ENCODE measurements around the gene ENO1. TPM values are rescaled to one million over a fixed set of nuclear protein-coding genes. Genes with fewer than 3 reads are reported as not detected.

ENO1 gene
- total and polyA plus RNA-seq, 9 of the 15 experiments (the other 6 are each of a cell fraction or from before 2014, with no cell fraction given) = 2,249 to 7,472 (median 2,868) TPM

DNA sequence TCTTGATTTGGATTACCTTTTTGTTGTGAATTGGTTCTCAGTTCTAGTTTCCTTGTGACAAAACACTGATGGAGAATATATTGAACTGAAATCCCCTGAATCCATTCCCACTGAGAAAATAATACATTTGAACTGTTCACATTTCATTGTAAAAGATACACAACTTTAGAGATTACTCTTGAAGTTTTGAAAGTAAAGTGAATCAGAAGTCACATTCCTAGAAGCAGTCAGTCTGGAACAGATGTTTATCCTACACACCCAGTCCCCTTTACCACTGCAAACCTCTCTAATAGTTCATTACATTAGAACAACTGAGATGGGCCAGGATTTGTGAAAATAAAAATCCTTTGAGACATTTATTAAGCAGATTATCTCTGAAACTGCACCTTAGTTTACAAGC, 64.5 kb downstream of the ENO1 start (continued):
- TF ChIP-seq, protein P1, sequence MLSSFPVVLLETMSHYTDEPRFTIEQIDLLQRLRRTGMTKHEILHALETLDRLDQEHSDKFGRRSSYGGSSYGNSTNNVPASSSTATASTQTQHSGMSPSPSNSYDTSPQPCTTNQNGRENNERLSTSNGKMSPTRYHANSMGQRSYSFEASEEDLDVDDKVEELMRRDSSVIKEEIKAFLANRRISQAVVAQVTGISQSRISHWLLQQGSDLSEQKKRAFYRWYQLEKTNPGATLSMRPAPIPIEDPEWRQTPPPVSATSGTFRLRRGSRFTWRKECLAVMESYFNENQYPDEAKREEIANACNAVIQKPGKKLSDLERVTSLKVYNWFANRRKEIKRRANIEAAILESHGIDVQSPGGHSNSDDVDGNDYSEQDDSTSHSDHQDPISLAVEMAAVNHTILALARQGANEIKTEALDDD (IDR thresholded peaks at IDR 0.05) = no peak; the same call in 1 of the 2 replicates
- TF ChIP-seq ZNF165 (CRISPR knock-in tag; IDR thresholded peaks at IDR 0.05; ENCODE audit: borderline replicate concordance) = no peak
- TF ChIP-seq SRF (CRISPR knock-in tag; IDR thresholded peaks at IDR 0.05) = no peak
- TF ChIP-seq HSF4 (CRISPR knock-in tag; IDR thresholded peaks at IDR 0.05; ENCODE audit: borderline replicate concordance) = no peak
- no peak for TF ChIP-seq ZNF384 (IDR thresholded peaks at IDR 0.05; ENCODE audit: low read depth, low read length)
- peak; percentile 24; the same call in 1 of the 2 replicates for TF ChIP-seq STAT5A (IDR thresholded peaks at IDR 0.05; ENCODE audit: borderline replicate concordance, low read length)
- TF ChIP-seq, protein P2, sequence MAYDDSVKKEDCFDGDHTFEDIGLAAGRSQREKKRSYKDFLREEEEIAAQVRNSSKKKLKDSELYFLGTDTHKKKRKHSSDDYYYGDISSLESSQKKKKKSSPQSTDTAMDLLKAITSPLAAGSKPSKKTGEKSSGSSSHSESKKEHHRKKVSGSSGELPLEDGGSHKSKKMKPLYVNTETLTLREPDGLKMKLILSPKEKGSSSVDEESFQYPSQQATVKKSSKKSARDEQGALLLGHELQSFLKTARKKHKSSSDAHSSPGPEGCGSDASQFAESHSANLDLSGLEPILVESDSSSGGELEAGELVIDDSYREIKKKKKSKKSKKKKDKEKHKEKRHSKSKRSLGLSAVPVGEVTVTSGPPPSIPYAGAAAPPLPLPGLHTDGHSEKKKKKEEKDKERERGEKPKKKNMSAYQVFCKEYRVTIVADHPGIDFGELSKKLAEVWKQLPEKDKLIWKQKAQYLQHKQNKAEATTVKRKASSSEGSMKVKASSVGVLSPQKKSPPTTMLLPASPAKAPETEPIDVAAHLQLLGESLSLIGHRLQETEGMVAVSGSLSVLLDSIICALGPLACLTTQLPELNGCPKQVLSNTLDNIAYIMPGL (CRISPR knock-in tag; IDR thresholded peaks at IDR 0.05) = no peak
- no peak for TF ChIP-seq GATA2 (CRISPR knock-in tag; IDR thresholded peaks at IDR 0.05)
- TF ChIP-seq TARDBP (IDR thresholded peaks at IDR 0.05) = no peak
- TF ChIP-seq TAF9B (IDR thresholded peaks at IDR 0.05; ENCODE audit: partially characterized antibody) = no peak
- no peak for TF ChIP-seq ZNF57 (CRISPR knock-in tag; IDR thresholded peaks at IDR 0.05)
- TF ChIP-seq, protein P3, sequence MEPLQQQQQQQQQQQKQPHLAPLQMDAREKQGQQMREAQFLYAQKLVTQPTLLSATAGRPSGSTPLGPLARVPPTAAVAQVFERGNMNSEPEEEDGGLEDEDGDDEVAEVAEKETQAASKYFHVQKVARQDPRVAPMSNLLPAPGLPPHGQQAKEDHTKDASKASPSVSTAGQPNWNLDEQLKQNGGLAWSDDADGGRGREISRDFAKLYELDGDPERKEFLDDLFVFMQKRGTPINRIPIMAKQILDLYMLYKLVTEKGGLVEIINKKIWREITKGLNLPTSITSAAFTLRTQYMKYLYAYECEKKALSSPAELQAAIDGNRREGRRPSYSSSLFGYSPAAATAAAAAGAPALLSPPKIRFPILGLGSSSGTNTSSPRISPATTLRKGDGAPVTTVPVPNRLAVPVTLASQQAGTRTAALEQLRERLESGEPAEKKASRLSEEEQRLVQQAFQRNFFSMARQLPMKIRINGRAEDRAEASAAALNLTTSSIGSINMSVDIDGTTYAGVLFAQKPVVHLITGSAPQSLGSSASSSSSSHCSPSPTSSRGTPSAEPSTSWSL (CRISPR knock-in tag; IDR thresholded peaks at IDR 0.05; ENCODE audit: borderline replicate concordance) = no peak
- TF ChIP-seq, protein P4, sequence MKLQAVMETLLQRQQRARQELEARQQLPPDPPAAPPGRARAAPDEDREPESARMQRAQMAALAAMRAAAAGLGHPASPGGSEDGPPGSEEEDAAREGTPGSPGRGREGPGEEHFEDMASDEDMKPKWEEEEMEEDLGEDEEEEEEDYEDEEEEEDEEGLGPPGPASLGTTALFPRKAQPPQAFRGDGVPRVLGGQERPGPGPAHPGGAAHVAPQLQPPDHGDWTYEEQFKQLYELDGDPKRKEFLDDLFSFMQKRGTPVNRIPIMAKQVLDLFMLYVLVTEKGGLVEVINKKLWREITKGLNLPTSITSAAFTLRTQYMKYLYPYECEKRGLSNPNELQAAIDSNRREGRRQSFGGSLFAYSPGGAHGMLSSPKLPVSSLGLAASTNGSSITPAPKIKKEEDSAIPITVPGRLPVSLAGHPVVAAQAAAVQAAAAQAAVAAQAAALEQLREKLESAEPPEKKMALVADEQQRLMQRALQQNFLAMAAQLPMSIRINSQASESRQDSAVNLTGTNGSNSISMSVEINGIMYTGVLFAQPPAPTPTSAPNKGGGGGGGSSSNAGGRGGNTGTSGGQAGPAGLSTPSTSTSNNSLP (IDR thresholded peaks at IDR 0.05; ENCODE audit: borderline replicate concordance, low read depth, low read length) = no peak
- TF ChIP-seq, protein P5, sequence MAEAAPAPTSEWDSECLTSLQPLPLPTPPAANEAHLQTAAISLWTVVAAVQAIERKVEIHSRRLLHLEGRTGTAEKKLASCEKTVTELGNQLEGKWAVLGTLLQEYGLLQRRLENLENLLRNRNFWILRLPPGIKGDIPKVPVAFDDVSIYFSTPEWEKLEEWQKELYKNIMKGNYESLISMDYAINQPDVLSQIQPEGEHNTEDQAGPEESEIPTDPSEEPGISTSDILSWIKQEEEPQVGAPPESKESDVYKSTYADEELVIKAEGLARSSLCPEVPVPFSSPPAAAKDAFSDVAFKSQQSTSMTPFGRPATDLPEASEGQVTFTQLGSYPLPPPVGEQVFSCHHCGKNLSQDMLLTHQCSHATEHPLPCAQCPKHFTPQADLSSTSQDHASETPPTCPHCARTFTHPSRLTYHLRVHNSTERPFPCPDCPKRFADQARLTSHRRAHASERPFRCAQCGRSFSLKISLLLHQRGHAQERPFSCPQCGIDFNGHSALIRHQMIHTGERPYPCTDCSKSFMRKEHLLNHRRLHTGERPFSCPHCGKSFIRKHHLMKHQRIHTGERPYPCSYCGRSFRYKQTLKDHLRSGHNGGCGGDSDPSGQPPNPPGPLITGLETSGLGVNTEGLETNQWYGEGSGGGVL (CRISPR knock-in tag; IDR thresholded peaks at IDR 0.05) = no peak
- no peak for TF ChIP-seq ZNF75A (CRISPR knock-in tag; IDR thresholded peaks at IDR 0.05)
- no peak for TF ChIP-seq U2AF2 (optimal IDR thresholded peaks at IDR 0.05; ENCODE audit: low read depth, low read length)
- TF ChIP-seq, protein P6, sequence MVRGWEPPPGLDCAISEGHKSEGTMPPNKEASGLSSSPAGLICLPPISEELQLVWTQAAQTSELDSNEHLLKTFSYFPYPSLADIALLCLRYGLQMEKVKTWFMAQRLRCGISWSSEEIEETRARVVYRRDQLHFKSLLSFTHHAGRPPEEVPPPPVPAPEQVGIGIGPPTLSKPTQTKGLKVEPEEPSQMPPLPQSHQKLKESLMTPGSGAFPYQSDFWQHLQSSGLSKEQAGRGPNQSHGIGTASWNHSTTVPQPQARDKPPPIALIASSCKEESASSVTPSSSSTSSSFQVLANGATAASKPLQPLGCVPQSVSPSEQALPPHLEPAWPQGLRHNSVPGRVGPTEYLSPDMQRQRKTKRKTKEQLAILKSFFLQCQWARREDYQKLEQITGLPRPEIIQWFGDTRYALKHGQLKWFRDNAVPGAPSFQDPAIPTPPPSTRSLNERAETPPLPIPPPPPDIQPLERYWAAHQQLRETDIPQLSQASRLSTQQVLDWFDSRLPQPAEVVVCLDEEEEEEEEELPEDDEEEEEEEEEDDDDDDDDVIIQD (CRISPR knock-in tag; IDR thresholded peaks at IDR 0.05) = no peak
- no peak for TF ChIP-seq BCOR (IDR thresholded peaks at IDR 0.05)
- TF ChIP-seq ZKSCAN3 (CRISPR knock-in tag; IDR thresholded peaks at IDR 0.05) = no peak
- TF ChIP-seq ZNF77 (CRISPR knock-in tag; IDR thresholded peaks at IDR 0.05) = no peak
- TF ChIP-seq HDAC3 (IDR thresholded peaks at IDR 0.05; ENCODE audit: borderline replicate concordance, partially characterized antibody) = no peak
